HG02938 (cell line): ENCODE measurements around the gene ADAMTS4.
"Not testable (repeated sequence)": the region's sequence is repeated elsewhere in the genome, so short reads cannot be mapped to it uniquely, and the experiment has no call there.

ENCODE experiments used
- ATAC-seq: cut with Tn5 transposase; IDR thresholded peaks from one replicate; pipeline ENCODE4 v1.9.1; 2021; ENCODE audit warnings: mild to moderate bottlenecking, moderate library complexity; ENCODE audit not compliant: unreplicated experiment

Gene ADAMTS4, protein sequence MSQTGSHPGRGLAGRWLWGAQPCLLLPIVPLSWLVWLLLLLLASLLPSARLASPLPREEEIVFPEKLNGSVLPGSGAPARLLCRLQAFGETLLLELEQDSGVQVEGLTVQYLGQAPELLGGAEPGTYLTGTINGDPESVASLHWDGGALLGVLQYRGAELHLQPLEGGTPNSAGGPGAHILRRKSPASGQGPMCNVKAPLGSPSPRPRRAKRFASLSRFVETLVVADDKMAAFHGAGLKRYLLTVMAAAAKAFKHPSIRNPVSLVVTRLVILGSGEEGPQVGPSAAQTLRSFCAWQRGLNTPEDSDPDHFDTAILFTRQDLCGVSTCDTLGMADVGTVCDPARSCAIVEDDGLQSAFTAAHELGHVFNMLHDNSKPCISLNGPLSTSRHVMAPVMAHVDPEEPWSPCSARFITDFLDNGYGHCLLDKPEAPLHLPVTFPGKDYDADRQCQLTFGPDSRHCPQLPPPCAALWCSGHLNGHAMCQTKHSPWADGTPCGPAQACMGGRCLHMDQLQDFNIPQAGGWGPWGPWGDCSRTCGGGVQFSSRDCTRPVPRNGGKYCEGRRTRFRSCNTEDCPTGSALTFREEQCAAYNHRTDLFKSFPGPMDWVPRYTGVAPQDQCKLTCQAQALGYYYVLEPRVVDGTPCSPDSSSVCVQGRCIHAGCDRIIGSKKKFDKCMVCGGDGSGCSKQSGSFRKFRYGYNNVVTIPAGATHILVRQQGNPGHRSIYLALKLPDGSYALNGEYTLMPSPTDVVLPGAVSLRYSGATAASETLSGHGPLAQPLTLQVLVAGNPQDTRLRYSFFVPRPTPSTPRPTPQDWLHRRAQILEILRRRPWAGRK

DNA sequence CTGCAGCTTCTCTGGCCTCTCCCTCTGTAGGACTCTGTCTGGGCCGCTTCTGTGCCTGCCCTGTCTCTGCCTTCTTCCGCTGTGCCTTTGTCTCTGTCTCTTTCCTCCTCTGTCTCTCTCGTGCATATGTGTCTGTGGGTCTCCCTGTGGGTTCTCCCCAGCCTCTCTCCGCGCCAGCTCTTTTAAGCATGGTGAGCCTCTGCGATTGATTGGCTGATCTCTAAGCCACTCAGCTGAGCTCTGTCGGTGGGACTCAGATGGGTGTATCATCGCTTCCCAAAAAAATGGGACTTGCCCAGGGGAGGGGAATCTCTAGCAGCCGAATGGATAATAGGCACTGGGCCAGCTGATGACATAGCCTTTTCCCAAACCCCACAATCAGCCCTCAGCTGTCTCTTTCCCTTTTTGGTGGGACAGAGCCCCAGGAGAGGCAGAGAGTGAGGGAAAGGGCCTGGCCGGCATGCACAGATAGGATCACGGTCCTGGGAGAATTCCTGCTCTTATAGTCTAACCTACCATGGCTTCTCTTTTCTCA, at the start of gene ADAMTS4:
Gene ADAMTS4, minus strand, starts transcription at position 158 of the 535 bp plus-strand sequence. CDS start 427 bp downstream, outside the sequence.
- ATAC-seq: no peak

DNA sequence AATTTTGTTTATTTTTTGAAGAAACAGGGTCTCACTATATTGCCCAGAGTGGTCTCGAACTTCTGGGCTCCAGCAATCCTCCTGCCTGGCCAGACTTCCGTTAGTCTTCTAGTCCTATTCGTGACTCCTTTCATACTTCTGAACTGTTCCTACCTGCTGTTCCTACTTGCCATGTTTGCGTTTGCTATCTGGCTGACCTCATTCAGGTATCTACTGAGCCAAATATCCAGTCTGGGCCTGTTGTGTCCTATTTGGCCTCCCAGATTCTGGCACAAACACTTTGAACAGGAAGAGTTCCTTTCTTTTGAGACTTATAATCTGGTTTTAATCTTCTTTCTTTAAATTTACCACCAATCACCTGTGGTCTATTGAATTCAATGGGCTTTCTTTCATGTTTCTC, 46.0 kb upstream of the ADAMTS4 start:
- no peak for ATAC-seq

DNA sequence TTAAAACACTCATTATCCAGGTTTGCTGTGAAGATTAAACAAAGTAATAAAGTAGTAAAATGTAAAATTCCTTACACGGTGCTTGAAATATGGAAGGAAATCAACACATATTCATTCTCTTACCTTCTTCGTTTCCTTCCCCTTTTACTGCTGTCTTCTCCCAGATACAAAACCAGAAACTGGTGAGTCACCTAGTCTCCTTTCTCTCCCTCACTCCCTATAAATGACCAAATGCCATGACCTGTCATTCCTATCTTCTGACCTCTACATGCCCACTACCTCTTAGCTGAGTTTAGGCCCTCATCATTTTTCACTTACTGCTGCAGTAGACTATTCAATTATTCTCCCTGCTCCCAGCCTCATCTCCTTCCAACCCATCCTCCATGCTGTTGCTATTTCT, 43.5 kb upstream of the ADAMTS4 start:
- no peak for ATAC-seq

DNA sequence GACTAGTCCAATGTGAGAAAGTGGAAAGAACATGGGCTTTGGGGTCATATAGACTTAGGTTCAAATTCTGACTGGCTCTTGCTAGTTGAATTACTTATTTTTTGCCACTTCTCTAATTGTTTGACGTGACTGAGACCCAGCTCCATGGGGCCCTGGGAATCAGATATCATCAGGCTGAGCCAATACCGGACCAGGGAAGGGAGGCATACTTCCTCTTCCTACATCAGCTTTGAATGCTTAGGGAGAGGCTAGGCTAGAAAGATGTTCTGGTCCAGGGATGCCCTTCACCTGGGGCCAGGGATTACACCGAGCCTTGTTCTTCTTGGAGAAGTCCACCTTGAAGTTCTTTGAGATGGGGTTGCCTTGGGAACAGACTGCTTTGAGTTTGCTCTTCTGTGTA, 42.8 kb upstream of the ADAMTS4 start:
- ATAC-seq: no peak

DNA sequence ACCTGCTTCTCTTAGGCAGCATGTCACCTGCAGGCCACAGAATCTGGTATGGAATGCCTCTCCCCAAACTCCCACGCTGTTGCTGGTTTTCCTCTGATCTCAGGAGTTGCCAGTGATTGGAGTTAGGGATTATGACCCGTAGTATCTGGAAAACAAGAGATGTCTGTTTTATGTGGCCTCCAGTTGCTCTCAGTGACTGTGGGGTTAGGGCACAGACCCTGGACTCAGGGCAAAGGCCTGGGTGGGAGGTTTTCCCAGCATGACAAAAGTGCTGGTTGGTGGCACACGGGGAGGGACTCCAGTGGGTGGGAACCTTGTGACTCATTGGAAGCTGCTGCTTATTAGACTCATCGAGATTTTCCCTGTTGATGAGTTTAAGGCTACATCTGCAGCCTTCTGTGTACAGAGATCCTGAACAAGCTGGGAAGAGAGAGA, 39.2 kb upstream of the ADAMTS4 start, which contains the start of gene NR1I3:
Gene NR1I3, minus strand, starts transcription at position 165 of the 435 bp plus-strand sequence. CDS start 1,638 bp downstream, outside the sequence.
- ATAC-seq: no peak

DNA sequence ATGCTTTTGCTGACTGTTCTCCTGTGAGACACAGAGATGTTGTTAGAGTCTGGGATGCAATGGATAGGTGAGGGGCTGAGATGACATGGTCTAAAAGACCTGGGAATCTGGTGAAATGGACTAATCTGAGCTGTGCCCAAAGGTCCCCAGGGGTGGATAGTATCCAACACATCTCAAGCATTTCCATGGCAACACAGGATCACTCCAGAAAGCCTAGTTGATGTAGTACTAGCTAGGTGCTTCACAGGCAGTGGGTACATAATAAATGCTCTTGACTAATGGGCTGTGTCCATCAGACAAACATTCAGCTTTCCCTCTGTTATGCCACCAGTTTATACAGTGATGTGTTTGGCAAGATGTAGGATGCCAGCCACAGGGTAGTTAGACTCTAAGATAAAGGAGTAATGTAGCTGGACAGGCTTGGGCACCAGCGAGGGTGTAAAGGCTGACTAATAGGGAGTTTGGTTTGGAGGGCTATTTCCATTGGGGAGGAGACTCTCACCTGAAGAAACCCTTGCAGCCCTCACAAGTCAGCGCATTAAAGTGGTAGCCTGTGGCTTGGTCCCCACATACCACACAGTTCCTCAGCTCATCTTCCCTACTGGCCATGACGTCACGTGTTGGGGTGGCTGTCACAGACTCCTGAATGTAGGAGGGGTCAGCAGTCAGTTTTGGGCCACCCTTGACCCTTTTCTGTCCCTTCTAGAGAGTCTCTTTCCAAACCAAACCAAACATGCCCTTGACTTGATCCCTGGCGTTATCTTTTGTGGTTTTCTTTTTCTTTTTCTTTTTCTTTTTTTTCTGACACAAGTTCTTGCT, 37.3 kb upstream of the ADAMTS4 start:
- no peak for ATAC-seq

DNA sequence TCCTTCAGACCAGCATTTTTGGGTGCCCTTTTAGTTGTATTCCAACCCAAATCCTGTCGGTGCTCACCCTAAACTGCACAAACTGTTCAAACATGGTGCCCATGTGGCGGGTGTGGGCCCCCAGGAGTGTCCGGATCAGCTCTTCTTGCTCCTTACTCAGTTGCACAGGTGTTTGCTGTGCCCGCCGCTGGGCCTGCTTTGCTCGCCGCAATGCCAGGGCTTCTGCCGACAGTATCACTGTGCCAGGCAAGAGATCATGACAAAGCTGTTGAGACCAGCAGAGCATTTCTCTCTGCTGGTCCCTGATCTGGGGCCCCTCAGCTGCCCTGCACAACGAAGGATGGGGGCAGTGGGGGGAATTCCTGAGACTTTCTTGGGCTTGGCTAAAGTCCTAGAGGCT, 34.2 kb upstream of the ADAMTS4 start:
- no peak for ATAC-seq

DNA sequence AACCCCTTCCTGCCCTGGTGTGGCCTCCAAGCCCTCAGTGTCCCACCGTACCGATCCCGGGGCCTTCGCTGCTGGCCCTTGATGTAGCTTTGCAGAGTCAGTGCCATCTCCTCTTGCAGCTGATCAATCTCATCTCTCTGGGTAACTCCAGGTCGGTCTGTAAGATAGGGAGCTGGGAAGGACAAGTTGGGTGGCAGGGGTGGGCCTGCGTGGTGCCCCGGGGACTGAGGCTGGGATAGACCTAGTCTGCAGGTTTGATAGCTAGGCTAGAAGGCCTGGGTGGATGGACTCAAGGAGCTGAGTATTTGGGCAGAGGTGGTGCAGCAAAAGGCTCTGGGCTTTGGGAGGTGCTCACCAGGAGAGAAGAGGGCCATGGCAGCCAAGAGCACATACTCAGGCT, 31.9 kb upstream of the ADAMTS4 start:
- no peak for ATAC-seq

DNA sequence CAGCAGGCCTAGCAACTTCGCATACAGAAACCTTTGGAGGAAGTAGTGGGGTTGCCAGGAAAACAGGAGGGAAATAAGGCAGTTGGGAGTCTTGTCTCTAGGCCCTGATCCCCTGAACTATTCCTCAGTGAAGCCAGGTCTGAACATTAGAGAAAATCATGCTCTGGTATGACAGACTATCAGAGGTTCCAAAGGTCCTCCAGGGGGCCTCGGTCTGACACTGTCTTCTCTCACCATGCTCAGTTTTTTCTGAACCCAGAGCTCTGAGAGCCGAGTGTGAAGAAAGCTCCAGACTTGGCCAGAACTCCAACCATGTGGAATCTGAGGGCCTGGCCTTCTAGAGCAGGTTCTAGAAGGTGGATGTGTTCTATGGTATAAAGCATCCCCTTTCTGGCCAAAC, 31.0 kb upstream of the ADAMTS4 start:
- ATAC-seq: no peak

DNA sequence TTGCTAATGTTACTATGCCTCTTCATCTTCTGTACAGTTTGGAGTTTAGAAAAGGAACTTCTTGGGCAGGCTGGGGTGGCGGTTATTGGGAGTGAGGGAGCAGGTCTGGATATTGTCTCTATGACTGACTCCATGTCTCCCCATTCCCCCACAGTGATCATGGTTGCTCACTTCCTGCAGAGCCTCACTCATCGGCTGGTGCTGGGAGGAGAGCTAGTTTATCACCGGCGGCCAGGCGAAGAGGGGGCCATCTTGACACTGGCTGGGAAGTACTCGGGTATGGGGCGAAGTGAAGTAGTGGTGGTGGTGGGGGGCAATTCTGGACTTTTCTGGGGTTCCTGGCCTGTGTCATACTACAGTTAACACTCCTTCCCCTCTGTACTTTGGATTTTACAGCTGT, 29.2 kb upstream of the ADAMTS4 start:
- ATAC-seq: no peak

DNA sequence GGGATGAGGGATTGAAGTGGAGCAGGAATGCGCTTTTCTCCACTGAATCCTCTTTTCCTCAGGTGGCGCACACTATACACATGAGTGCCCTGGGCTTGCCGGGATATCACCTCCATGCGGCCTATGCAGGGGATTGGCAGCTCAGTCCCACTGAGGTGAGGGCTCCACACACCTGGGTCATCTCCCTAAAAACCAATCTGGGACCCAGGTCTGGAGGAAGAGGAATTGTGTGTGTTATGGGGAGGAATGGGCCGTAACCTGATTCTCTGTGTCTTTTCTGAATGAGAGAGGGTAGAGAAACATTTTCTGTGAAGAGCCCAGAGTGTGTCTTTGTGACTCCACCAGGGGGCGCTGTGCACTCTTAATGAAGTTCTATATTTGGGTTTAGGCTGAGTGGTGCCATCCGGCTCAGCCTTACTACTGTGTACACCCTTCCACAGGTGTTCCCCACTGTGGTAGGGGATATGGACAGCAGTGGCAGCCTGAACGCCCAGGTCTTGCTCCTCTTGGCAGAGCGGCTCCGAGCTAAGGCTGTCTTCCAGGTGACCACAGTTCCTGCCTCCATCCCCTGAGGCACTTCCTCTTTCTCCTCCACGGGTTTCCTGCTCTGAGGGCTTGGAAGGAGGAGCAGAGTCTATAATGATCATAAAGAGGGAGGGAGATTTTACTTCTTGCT, 28.5 kb upstream of the ADAMTS4 start:
- ATAC-seq: peak; percentile 41

DNA sequence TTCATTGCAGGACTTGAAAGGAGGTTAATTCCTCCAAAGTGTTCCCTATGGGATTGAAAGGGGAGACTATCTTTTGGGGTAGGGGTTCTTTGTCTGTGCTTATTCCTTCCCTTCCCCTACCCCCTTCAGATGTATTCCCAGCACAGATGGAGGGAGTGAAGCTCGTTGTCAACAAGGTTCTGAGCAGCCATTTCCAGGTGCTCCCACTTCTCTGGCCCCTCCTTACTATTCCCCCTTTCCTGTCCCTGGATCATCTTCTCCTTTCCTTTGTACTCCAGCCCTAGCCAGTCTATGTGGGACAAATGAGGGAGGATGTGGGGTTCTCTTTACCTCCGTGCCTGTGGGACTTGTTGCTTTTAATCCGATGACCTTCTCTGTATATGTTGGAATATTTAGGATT, 27.9 kb upstream of the ADAMTS4 start:
- no peak for ATAC-seq

DNA sequence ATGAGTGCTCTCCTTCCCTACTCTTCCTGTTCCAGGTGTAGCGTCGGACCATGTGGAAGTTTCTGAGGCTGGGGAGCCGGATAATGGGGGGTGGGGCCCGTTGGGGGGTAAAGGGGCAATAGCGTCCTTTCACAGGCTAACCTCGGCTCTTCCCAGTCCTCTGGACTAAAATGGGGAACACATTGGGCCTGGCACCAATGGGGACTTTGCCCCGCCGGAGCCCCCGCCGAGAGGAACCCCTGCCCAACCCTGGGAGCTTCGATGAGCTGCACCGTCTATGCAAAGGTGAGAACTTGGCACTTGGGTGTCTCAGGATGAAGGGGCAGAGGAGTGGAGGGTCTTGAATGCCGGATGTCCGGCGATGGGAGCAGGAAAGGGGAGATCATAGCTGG, 27.5 kb upstream of the ADAMTS4 start:
- no peak for ATAC-seq

DNA sequence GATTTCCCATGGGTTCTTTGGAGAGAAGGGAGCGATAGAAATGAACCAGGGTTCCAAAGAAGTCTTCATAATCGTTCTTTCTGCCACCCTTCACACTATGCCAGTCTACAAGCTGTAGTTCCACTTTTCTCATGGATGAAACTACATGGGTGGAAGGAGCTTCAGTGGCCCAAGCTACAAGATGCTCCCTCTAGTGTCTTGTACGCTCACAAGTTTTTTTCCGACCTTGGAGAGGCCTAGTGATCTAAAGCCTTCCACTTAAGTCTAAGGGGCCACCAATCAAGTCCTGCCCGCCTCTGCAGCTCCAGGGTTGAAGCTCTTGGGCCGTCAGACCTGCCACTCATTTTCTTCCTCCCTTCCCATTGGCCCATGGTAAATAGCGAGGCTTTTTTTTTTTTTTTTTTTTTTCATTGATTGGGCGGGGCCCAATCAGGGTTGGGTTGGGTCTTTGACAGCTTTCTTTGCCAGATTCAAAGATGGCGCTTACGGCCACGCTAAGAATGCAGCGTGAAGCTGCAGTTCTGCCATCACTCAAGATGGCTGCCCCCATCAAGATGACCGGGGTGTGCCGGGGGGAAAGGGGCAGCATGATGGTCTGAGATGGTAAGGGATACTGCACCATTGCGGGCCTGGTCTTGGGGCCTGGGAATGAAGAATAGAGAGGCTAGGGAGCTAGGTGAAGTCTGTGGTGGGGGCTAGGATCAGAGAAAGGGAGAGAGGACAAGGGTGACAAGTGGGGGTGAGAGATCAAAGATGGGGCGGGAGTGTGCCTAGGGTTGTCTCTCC, 26.9 kb upstream of the ADAMTS4 start, which contains the start of gene TOMM40L:
Gene TOMM40L, plus strand, starts transcription at position 527 of the 786 bp plus-strand sequence. CDS start 430 bp downstream, outside the sequence.
- ATAC-seq: peak; percentile 94

DNA sequence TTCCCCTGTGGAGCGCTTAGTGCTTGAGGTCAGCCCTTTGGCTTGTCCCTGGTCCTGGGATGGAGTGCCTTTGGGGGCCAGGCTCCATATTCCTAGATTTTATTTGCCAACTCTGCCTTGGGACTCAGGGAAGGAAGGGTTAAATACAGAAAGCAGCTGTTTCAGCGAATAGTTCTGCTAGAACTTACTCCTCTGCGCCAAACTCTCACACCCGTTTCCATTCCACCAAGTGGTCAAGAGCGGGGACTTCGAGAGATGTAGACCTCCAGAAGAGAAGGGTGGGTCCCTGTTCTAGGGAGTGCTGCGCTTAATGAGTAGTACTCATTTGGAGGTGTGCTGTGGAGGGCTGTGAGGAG, 26.3 kb upstream of the ADAMTS4 start:
- no peak for ATAC-seq

DNA sequence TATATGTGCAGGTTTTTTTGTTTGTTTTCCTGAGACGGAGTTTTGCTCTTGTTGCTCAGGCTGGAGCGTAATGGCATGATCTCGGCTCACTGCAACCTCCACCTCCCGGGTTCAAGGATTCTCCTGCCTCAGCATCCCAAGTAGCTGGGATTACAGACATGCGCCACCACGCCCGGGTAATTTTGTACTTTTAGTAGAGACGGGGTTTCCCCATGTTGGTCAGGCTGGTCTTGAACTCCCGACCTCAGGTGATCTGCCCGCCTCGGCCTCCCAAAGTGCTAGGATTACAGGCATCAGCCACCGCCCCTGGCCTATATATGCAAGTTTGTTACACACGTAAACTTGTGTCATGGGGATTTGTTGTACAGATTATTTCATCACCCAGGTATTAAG, 25.8 kb upstream of the ADAMTS4 start:
- ATAC-seq: not testable (repeated sequence)

DNA sequence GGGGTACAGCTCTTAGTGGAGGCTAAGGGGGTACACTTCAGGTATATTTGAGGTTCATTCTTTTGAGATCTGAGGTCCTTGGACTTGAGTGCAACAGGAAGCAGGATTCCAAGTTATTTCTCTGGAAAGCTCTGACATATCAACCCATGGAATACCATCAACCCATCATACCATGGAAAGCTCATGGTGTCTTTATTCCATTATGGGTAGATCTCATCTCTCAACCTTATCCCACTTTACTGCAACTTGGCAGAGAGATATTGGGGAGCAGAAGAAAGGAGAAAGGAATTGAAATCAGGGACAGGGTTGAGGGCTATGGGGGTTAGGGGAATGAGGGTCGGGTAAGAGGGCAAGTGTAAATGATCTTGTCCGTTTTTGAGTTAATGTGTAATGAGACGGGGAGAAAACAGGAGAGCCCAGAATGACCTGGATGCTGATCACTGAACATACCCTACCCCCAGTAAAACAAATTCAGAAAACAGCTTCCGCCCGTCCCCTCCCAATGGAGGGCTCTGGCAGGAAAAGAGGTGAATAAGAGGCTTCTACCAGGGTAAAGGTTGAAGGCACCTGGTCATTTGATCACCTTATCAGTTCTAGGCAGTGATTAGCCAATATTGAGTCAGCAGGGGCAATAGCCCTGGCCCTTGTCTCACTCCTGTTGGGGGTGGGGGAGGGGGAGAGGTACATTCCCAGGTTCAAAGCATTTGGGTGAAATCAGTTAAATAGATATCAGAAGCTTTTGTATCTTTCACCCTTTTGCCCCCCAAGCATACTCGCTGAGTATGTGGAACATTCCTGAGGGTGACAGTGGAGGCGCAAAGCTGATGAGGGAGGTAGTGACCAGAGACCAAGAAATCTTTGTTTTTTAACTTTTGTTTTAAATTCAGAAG, 25.2 kb upstream of the ADAMTS4 start:
- no peak for ATAC-seq
